ENCODE measurements around the gene SLCO2A1. TPM values are rescaled to one million over a fixed set of nuclear protein-coding genes. Genes with fewer than 3 reads are reported as not detected.
A peak's percentile ranks its signal among the peaks of the same experiment; 100 is the strongest.

The SLCO2A1 gene
- total RNA-seq, 2 donors from 2014 or later = 26.3 to 34.8 TPM

DNA sequence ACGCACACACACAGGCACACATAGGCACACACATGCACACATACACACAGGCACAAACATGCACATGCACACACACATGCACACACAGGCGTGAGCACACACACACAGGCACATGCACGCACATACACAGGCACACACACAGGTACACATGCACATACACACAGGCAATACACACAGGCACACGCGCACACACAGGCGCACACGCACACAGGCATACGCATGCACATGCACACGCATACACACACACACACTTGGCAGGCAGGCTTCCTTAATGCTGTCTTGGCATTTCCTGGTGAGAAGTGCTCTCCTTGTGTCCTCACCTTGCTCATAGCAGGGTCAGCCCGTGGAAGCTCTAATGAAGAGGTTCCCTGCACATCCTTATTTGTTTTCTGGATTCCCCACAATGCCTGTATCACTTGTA is 8.4 kb upstream of the SLCO2A1 start:
- Histone ChIP-seq H3K9me3 (no peaks in the 10 kb centered on the region), H3K27ac (peak overlapping the region; percentile 83), H3K9ac (ENCODE audit: low read depth in 2 of 2, low read length in 2 of 2) (no peak overlapping the region), H3K4me3 (no peak overlapping the region), H3K4me1 (peaks cover 4% of the 10 kb centered on the region), H3K27me3 (no peaks in the 10 kb centered on the region), H3K36me3 (no peaks in the 10 kb centered on the region)
- no peak for TF ChIP-seq CTCF (IDR thresholded peaks at IDR 0.05)
- DNase-seq = peak; percentile 29
- intact Hi-C loops (cut with DNase I) = no loop called here

DNA sequence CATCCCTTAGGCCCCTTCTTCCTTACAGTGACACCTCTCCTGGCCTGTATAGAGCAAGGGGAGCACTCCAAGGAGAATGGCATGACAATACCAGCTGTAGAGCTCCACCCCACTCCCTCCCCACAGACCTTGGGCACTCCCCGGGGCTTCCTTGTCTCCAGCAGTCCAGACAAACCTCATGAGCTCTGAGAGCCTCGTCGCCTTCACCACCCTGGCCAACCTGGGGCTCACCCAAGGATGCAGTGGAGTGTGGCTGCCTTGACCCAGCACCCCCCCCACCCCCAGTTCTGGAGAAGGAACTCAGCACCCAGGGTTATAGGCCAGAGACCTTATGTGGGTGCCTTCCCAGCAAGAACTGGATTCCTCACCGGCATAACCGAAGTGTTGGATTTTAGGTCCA is 7.4 kb upstream of the SLCO2A1 start:
- no peak overlapping the region for H3K27ac ChIP-seq
- intact Hi-C loops (cut with DNase I) = no loop called here
- no peaks in the 10 kb centered on the region for H3K9me3 ChIP-seq
- DNase-seq = peak; percentile 34
- no peak for TF ChIP-seq CTCF (IDR thresholded peaks at IDR 0.05)
- no peak overlapping the region for H3K4me3 ChIP-seq
- no peaks in the 10 kb centered on the region for H3K27me3 ChIP-seq
- peaks cover 4% of the 10 kb centered on the region for H3K4me1 ChIP-seq
- H3K9ac ChIP-seq (ENCODE audit: low read depth in 2 of 2, low read length in 2 of 2) = no peak overlapping the region
- no peaks in the 10 kb centered on the region for H3K36me3 ChIP-seq

GRCh38 chr3:134036291-134036690 is 6.6 kb upstream of the SLCO2A1 start:
- H3K36me3 ChIP-seq = no peaks in the 10 kb centered on the region
- no peak for DNase-seq
- H3K9ac ChIP-seq (ENCODE audit: low read depth in 2 of 2, low read length in 2 of 2) = no peak overlapping the region
- no peaks in the 10 kb centered on the region for H3K9me3 ChIP-seq
- H3K4me1 ChIP-seq = peaks cover 4% of the 10 kb centered on the region
- no peak overlapping the region for H3K27ac ChIP-seq
- no peak overlapping the region for H3K4me3 ChIP-seq
- no peaks in the 10 kb centered on the region for H3K27me3 ChIP-seq
- intact Hi-C loops (cut with DNase I) = no loop called here
- no peak for TF ChIP-seq CTCF (IDR thresholded peaks at IDR 0.05)

DNA sequence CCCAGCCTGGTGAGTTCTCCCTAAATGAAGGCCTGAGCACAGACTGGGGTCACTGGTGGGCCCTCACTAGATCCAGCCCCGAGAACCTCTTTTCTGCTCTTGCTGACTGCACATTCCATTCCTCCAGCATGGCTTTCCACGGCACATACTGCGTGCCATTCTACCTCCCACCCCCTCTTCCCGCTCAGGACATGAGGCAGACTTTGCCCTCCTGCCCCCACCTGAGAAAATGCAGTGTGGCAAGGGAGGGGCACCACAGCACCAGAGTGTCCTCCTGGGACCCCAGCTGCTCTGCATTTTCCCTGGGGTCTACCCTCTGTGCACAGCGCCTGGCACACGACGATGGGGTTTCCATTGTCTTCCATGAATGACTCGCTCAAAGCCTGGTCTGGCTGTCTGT is 6.1 kb upstream of the SLCO2A1 start:
- no peak overlapping the region for H3K27ac ChIP-seq
- no peaks in the 10 kb centered on the region for H3K27me3 ChIP-seq
- no peaks in the 10 kb centered on the region for H3K9me3 ChIP-seq
- intact Hi-C loops (cut with DNase I) = no loop called here
- no peak overlapping the region for H3K9ac ChIP-seq (ENCODE audit: low read depth in 2 of 2, low read length in 2 of 2)
- TF ChIP-seq CTCF (IDR thresholded peaks at IDR 0.05) = no peak
- no peak for DNase-seq
- H3K4me1 ChIP-seq = peaks cover 4% of the 10 kb centered on the region
- no peaks in the 10 kb centered on the region for H3K36me3 ChIP-seq
- no peak overlapping the region for H3K4me3 ChIP-seq

- H3K36me3 ChIP-seq = no peaks in the 10 kb centered on the region
- no peak overlapping the region for H3K27ac ChIP-seq
- DNase-seq = peak; percentile 10
- no peak for TF ChIP-seq CTCF (IDR thresholded peaks at IDR 0.05)
- no peaks in the 10 kb centered on the region for H3K9me3 ChIP-seq
- peaks cover 4% of the 10 kb centered on the region for H3K4me1 ChIP-seq
- H3K9ac ChIP-seq (ENCODE audit: low read depth in 2 of 2, low read length in 2 of 2) = no peak overlapping the region
- H3K4me3 ChIP-seq = no peak overlapping the region
- intact Hi-C loops (cut with DNase I) = no loop called here
- H3K27me3 ChIP-seq = peaks cover 4% of the 10 kb centered on the region
These were observed 4.5 kb upstream of the SLCO2A1 start for GRCh38 chr3:134034005-134034785.

Data from colonic mucosa (tissue), 4 donors.